IPS-NIHi7 (cell line): Measurements from ENCODE around the gene PDCD6IP.
A peak's percentile ranks its signal among the peaks of the same experiment; 100 is the strongest.
"Not testable (repeated sequence)": the region's sequence is repeated elsewhere in the genome, so short reads cannot be mapped to it uniquely, and the experiment has no call there.

Source experiments
- DNase-seq: peaks from one replicate; pipeline ENCODE4 v3.0.0; 2012; ENCODE audit warnings: mixed read lengths; ENCODE audit errors: extremely low spot score

Gene PDCD6IP

DNA sequence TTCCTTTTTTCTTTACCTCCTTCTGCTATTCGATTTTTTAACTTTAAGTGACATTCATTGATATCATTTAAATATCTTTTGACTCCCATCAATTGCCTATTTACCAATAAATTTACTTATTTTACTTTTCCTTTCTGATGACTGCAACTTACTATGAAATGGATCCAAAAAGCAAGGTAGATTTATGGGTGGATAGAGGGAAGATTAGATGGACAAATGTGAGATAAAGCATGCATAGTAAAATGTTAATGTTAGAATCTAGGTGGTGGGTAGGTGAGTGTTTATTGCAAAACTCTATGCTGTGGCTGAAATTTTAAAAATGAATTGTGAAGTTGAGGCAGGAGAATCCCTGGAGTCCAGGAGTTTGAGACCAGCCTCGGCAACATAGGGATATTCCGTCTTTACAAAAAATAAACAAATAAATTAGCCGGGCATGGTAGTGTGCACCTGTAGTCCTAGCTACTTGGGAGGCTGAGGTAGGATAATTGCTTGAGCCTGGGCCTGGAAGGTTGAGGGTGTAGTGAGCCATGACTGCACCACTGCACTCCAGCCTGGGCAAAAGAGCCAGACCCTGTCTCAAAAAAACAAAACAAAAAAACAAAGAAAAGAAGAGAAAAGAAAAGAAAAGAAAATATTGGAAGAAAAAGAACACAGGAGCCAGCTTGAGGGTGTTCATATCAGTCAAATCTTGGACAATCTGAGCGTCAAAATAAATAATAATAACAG, 6.1 kb upstream of the PDCD6IP start:
- no peak for DNase-seq

DNA sequence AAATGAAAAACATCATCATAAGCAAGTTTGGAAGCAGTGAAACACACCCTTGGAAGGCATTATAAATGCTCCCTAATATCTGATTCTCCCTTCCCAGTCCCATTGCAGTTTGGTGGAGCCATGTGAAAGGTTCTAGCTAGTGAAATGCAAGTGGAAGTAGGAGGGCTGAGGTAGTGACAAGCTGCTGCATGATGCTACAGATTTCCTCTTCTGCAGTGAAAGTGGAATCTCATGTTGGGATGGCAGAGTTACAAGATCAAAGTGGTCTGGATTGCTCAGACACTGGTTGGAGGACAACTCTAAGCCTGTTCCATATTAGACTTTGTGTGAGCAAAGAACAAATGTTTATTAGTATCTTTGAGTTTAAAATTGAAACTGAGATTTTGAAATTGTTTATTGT, 3.3 kb upstream of the PDCD6IP start:
- no peak for DNase-seq

DNA sequence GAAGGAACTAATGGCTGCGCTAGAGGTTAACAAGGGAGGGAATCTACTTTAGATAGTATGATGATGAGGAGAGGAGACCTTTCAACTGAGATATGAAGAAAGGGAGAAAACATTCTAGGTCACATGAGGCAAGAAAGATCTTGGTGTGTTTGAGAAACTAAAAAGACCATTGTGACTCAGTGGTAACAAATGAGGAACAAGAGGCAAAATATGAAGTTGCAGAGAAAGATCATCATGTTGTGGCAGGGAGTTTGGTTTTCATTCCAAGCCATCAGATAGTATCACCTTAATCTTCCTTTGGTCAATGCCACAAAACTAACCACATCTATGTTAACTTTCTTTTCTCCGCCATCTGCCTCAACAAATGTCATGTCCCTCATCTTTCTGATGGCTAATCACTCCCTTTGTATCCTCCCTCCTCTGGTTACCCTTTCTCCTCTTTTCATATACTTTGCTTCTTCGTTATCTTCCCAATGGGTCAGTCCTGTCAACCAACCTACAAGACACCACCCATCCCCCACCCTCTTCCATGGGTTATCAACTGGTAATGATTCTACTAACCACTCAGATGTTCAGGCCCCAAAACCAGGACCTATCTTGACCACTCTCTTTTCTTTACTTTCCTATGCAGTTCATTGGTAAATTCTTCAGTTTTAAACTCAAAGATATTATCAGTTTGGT, 2.4 kb upstream of the PDCD6IP start:
- DNase-seq: no peak

DNA sequence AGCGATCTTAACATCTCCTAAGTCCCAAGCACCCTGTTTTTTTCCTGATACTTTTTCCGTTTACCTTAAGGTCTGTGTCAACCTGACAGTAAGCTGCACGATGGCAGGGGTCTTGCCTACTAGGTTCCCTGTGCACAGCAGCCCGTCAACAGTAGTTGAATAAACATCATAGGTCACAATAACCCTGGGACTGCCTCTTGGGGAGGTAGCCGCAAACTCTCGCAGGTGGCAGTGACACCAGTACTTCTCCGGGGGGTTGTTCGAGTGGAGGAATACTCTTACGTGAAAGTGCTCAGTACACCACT, 365 bp upstream of the PDCD6IP start:
- DNase-seq: no peak

GRCh38 chr3:33799202-33799551, 747 bp downstream of the PDCD6IP start:
- no peak for DNase-seq

GRCh38 chr3:33803252-33803651, 4.8 kb downstream of the PDCD6IP start:
- no peak for DNase-seq

DNA sequence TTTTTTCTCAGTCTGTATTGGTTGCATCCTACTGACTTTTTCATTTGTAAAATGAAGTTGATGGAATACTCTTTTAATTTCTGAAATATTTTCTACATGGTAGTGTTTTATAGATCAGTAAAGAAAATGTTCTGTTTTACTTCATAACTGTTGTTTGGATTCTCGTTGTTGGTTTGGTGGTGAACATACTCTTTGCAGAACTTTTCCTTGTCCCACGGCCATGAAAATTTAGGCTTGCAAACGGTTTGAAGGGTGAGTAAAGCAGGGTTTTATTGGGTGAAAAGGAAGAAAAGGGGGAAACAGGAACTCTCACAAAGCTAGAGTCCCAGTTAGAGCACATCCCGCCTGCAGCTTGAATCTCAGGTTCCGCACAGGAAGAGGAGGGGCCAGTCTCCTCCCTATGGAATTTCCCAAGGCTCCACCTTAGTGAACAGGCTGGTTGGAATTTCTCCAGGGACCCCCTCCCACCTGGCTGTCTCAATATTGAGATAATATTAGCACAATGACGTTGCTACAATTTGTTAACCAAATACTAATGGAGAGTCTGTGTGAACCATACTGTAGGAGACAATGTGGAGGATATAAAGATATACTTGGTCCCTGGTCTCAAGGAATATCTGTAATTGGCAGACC, 5.6 kb downstream of the PDCD6IP start:
- no peak for DNase-seq

- DNase-seq: no peak
These were observed 8.8 kb downstream of the PDCD6IP start for GRCh38 chr3:33807191-33807590.

DNA sequence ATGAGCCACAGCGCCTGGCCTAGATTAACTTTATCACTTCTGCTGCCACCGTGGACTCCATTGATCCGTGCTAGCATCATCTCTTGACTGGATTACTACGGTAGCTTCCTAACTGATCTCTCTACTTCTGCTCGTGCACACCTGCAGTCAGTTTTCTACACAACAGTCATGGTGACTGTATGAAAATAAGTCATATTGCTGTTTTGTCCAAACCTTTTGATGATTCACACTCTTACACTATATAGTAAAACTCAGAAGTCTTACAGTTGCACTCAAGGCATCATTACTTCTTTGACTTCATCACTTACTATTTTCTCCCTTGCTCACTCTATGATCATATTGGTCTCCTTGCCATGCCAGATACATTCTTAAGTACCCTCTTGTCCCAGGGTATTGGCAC, 10.1 kb downstream of the PDCD6IP start:
- DNase-seq: no peak

GRCh38 chr3:33810545-33810944, 12.1 kb downstream of the PDCD6IP start:
- no peak for DNase-seq

DNA sequence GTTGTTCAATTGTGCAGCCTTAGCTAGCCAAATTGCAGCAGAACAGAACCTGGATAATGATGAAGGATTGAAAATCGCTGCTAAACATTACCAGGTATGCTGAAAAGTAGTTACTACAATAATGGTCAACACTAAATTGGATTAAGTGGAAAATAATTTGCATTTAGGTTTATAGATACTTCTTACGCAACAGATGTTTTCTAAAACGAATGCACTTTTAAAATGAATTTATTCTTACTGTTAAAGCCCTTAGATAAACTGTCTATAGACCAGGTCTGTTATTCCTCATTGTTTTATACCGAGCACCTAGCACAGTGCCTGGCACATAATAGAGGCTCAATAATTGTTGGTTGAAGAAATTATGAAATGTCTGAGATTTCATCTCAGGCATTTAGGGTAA, 23.6 kb downstream of the PDCD6IP start:
- DNase-seq: no peak

- DNase-seq: no peak
These were observed 25.4 kb downstream of the PDCD6IP start for GRCh38 chr3:33823821-33824220.

GRCh38 chr3:33825111-33825510, 26.7 kb downstream of the PDCD6IP start:
- DNase-seq: no peak

- no peak for DNase-seq
These were observed 27.8 kb downstream of the PDCD6IP start for GRCh38 chr3:33826206-33826605.

- DNase-seq: no peak
These were observed 28.3 kb downstream of the PDCD6IP start for GRCh38 chr3:33826688-33827087.

- DNase-seq: no peak
These were observed 31.3 kb downstream of the PDCD6IP start for GRCh38 chr3:33829720-33830119.

DNA sequence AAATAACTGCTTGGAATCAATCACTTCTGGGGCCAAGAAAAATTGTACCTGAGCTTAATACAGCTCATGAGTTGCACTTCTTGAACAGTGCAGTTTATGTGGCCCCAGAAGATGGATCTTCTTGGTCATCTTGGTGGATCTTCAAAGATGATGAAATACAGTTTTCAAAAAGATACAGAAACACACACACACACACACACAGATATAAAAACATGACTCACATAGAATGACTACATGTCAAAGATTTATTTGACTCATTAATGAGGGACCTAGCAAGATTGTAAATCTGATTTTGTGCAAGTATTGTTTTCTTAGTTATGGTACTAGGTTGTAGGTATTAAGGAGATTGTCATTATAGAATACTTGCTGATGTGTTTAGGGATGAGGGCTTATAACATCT, 32.6 kb downstream of the PDCD6IP start:
- no peak for DNase-seq

- peak; percentile 12 for DNase-seq
These were observed 35.1 kb downstream of the PDCD6IP start for GRCh38 chr3:33833408-33834095.

- DNase-seq: no peak
These were observed 35.6 kb downstream of the PDCD6IP start for GRCh38 chr3:33834096-33834453.

DNA sequence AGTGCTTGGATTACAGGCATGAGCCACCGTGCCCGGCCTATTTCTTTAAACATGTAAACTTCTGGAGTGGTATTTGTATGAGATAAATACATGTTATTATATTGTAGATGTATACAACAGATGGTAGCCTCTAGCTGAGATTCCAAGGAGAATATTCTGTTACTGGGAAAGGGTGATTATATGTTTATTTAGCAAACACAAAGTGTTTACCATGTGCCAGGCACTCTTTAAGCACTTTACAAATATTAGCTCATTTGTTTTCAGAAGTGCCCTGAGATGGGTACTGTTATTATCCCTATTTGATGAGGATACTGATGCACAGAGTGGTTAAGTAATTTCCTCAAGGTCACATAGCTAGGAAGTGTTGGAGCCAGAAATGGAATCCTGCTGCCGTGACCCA, 38.8 kb downstream of the PDCD6IP start:
- not testable (repeated sequence) for DNase-seq

DNA sequence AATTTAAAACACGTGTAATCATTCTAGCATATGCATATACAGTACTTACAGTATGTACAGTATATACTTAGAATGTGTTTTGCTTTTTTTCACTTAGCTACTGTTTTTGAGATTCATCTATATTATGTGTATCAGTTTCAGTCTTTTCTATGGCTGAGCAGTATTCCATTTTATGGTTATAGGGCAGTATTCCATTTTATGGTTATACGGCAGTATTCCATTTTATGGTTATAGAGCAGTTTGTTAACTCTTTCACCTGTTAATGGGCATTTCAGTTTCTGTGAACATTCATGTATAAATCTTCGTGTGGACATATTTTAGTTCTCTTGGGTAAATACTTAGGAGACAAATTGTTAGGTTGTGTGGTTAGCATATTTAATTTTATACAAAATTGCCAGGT, 40.9 kb downstream of the PDCD6IP start:
- no peak for DNase-seq

DNA sequence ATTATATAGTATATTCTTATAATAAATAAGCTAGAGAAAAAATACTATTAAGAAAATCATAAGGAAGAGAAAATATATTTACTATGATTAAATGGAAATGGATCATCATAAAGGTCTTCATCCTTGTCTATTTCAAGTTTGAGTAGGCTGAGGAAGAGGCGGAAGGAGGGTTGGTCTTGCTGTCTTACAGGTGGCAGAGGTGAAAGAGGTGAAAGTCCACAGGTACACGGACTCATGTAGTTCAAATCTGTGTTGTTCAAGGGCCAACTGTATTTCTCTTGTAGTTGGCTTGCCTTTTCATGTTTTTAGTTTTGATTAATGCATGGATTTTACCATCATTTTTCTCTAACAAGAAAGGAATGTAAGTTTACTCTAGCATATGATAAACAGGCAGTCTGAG, 41.7 kb downstream of the PDCD6IP start:
- no peak for DNase-seq
